Measurements from ENCODE around the gene BICC1. TPM values are rescaled to one million over a fixed set of nuclear protein-coding genes. Genes with fewer than 3 reads are reported as not detected.

BICC1 gene
- total RNA-seq, 1 donor from 2014 or later = 1.1 TPM

GRCh38 chr10:58511765-58512490 is 744 bp upstream of the BICC1 start:
- H3K9me3 Mint-ChIP-seq (ENCODE audit: unreplicated experiment) = no peaks in the 10 kb centered on the region
- H3K36me3 Mint-ChIP-seq (ENCODE audit: low read depth, unreplicated experiment) = peaks cover 5% of the 10 kb centered on the region
- H3K4me1 Mint-ChIP-seq (ENCODE audit: unreplicated experiment) = peaks cover 10% of the 10 kb centered on the region
- TF ChIP-seq CTCF (IDR thresholded peaks at IDR 0.05; ENCODE audit: unreplicated experiment) = no peak
- peaks cover 3% of the 10 kb centered on the region for H3K27me3 Mint-ChIP-seq (ENCODE audit: unreplicated experiment)
- peak; percentile 3 for DNase-seq (ENCODE audit: low spot score)
- H3K27ac Mint-ChIP-seq (ENCODE audit: unreplicated experiment) = peak overlapping the region; percentile 52
- H3K4me3 Mint-ChIP-seq (ENCODE audit: unreplicated experiment) = peak overlapping the region; percentile 97

- peak; percentile 31 for DNase-seq (ENCODE audit: low spot score)
- Mint-ChIP-seq H3K36me3 (ENCODE audit: low read depth, unreplicated experiment) (peaks cover 5% of the 10 kb centered on the region), H3K4me3 (ENCODE audit: unreplicated experiment) (peak overlapping the region; percentile 92), H3K27ac (ENCODE audit: unreplicated experiment) (no peak overlapping the region), H3K27me3 (ENCODE audit: unreplicated experiment) (peaks cover 3% of the 10 kb centered on the region), H3K9me3 (ENCODE audit: unreplicated experiment) (no peaks in the 10 kb centered on the region), H3K4me1 (ENCODE audit: unreplicated experiment) (peaks cover 10% of the 10 kb centered on the region)
- TF ChIP-seq CTCF (IDR thresholded peaks at IDR 0.05; ENCODE audit: unreplicated experiment) = no peak
These were observed 777 bp downstream of the BICC1 start for GRCh38 chr10:58513188-58514110.

GRCh38 chr10:58514111-58514770 is 1.6 kb downstream of the BICC1 start:
- Mint-ChIP-seq H3K9me3 (ENCODE audit: unreplicated experiment) (no peaks in the 10 kb centered on the region), H3K4me3 (ENCODE audit: unreplicated experiment) (peak overlapping the region; percentile 92), H3K27ac (ENCODE audit: unreplicated experiment) (no peak overlapping the region), H3K27me3 (ENCODE audit: unreplicated experiment) (peaks cover 3% of the 10 kb centered on the region), H3K36me3 (ENCODE audit: low read depth, unreplicated experiment) (peaks cover 5% of the 10 kb centered on the region), H3K4me1 (ENCODE audit: unreplicated experiment) (peaks cover 10% of the 10 kb centered on the region)
- no peak for DNase-seq (ENCODE audit: low spot score)
- TF ChIP-seq CTCF (IDR thresholded peaks at IDR 0.05; ENCODE audit: unreplicated experiment) = no peak

GRCh38 chr10:58515291-58515941 is 2.7 kb downstream of the BICC1 start:
- H3K27ac Mint-ChIP-seq (ENCODE audit: unreplicated experiment) = no peak overlapping the region
- no peak overlapping the region for H3K4me3 Mint-ChIP-seq (ENCODE audit: unreplicated experiment)
- H3K4me1 Mint-ChIP-seq (ENCODE audit: unreplicated experiment) = peaks cover 10% of the 10 kb centered on the region
- H3K27me3 Mint-ChIP-seq (ENCODE audit: unreplicated experiment) = peaks cover 3% of the 10 kb centered on the region
- no peaks in the 10 kb centered on the region for H3K9me3 Mint-ChIP-seq (ENCODE audit: unreplicated experiment)
- H3K36me3 Mint-ChIP-seq (ENCODE audit: low read depth, unreplicated experiment) = peaks cover 5% of the 10 kb centered on the region
- no peak for DNase-seq (ENCODE audit: low spot score)
- TF ChIP-seq CTCF (IDR thresholded peaks at IDR 0.05; ENCODE audit: unreplicated experiment) = no peak
